HUES64 (cell line): ENCODE measurements around the gene SEPTIN5.

Experiments
- H3K27ac ChIP-seq: 2 replicates; pipeline ENCODE4 v1.7.0; 2013; ENCODE audit warnings: low read depth, low read length, inconsistent platforms
- H3K27me3 ChIP-seq: 2 replicates; pipeline ENCODE4 v1.6.1; 2013; ENCODE audit warnings: mild to moderate bottlenecking, low read length; ENCODE audit not compliant: insufficient read depth
- H3K36me3 ChIP-seq: 2 replicates; pipeline ENCODE4 v1.6.1; 2013; ENCODE audit warnings: mild to moderate bottlenecking, low read length; ENCODE audit not compliant: insufficient read depth
- H3K4me1 ChIP-seq: 2 replicates; pipeline ENCODE4 v1.6.1; 2013; ENCODE audit warnings: mild to moderate bottlenecking, low read length, moderate library complexity; ENCODE audit not compliant: insufficient read depth
- H3K4me3 ChIP-seq: 2 replicates; pipeline ENCODE4 v1.5.1; 2013; ENCODE audit warnings: mild to moderate bottlenecking, low read length, moderate library complexity
- H3K9ac ChIP-seq: 2 replicates; pipeline ENCODE4 v1.6.1; 2013; ENCODE audit warnings: mild to moderate bottlenecking, low read depth, low read length
- H3K9me3 ChIP-seq: 2 replicates; pipeline ENCODE4 v1.6.1; 2013; ENCODE audit warnings: low read depth, low read length; ENCODE audit not compliant: insufficient read depth
- WGBS: fragments of 150-250, 120-280 bp; methylation state at CpG from one replicate; pipeline ENCODE4 v1.1.7; 2013; ENCODE audit warnings: missing lambda C conversion rate; 5-methylcytosine and 5-hydroxymethylcytosine counted together

The SEPTIN5 gene

DNA sequence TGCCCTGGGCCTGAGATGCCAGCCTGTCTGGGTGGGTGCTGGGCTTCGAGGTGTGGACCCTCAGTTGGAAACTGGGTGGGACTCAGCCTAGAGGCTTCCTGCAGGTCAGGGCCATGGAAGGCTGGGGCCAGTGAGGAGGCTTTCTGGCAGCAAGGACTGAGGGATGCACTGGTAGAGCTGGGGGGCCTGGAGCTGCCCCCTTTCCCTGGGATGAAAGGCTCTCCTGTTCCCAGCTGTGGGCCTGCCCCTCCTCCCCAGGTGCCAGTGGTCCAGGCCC, 2.5 kb downstream of the SEPTIN5 start:
- H3K27ac ChIP-seq, result no peak overlapping the region
- 94% methylated on average over 1 of the region's 1 CpG for WGBS
- peaks cover 95% of the 10 kb centered on the region for H3K27me3 ChIP-seq
- no peak overlapping the region for H3K9ac ChIP-seq
- H3K4me3 ChIP-seq, result no peak overlapping the region
- no peaks in the 10 kb centered on the region for H3K36me3 ChIP-seq
- no peaks in the 10 kb centered on the region for H3K9me3 ChIP-seq
- no peaks in the 10 kb centered on the region; the same call in 1 of the 2 replicates for H3K4me1 ChIP-seq

DNA sequence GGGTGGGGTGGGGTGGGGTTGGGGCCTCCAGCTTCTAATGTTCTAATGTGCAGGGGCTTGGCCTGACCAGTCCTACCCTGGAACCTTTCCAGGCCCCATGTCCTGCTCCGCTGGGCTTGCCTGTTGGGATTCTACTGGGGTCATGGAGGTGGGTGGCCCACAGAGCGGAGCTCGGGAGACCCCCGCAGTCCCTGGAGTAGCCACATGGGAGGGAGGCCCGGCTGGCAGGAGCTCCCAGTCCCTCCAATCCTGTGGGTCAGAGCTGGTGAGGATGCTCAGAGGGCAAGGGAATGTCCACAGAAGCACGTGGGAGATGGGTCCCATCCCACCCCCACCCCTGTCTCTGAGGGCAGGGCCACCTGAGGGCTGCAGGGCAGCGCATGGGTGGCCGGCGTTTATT, 2.9 kb downstream of the SEPTIN5 start:
- 83% methylated on average over 9 of the region's 9 CpGs for WGBS
- no peak overlapping the region for H3K4me3 ChIP-seq
- H3K27ac ChIP-seq, result no peak overlapping the region
- H3K27me3 ChIP-seq, result peaks cover 95% of the 10 kb centered on the region
- H3K4me1 ChIP-seq, result no peaks in the 10 kb centered on the region; the same call in 1 of the 2 replicates
- H3K9ac ChIP-seq, result no peak overlapping the region
- no peaks in the 10 kb centered on the region for H3K36me3 ChIP-seq
- no peaks in the 10 kb centered on the region for H3K9me3 ChIP-seq

GRCh38 chr22:19717691-19718455, 3.6 kb downstream of the SEPTIN5 start:
- H3K36me3 ChIP-seq, result no peaks in the 10 kb centered on the region
- no peaks in the 10 kb centered on the region for H3K9me3 ChIP-seq
- 18% methylated on average over 96 of the region's 96 CpGs for WGBS
- peak overlapping the region; percentile 44; the same call in 1 of the 2 replicates for H3K9ac ChIP-seq
- H3K27ac ChIP-seq, result no peak overlapping the region
- peaks cover 96% of the 10 kb centered on the region for H3K27me3 ChIP-seq
- H3K4me1 ChIP-seq, result peaks cover 6% of the 10 kb centered on the region
- H3K4me3 ChIP-seq, result peak overlapping the region; percentile 53

GRCh38 chr22:19718456-19719049, 4.2 kb downstream of the SEPTIN5 start:
- Histone ChIP-seq H3K27ac (no peak overlapping the region), H3K9me3 (no peaks in the 10 kb centered on the region), H3K27me3 (peaks cover 96% of the 10 kb centered on the region), H3K9ac (peak overlapping the region; percentile 44; the same call in 1 of the 2 replicates), H3K36me3 (no peaks in the 10 kb centered on the region), H3K4me3 (peak overlapping the region; percentile 53), H3K4me1 (peaks cover 10% of the 10 kb centered on the region)
- 1% methylated on average over 70 of the region's 70 CpGs for WGBS

- no peaks in the 10 kb centered on the region for H3K9me3 ChIP-seq
- no peak overlapping the region for H3K9ac ChIP-seq
- no peaks in the 10 kb centered on the region for H3K36me3 ChIP-seq
- WGBS, result 19% methylated on average over 31 of the region's 31 CpGs
- peaks cover 10% of the 10 kb centered on the region for H3K4me1 ChIP-seq
- H3K27ac ChIP-seq, result no peak overlapping the region
- H3K4me3 ChIP-seq, result peak overlapping the region; percentile 53
- peaks cover 96% of the 10 kb centered on the region for H3K27me3 ChIP-seq
Measured at GRCh38 chr22:19719050-19719482, 4.8 kb downstream of the SEPTIN5 start.

GRCh38 chr22:19719488-19720021, 5.3 kb downstream of the SEPTIN5 start:
- no peak overlapping the region for H3K27ac ChIP-seq

GRCh38 chr22:19720150-19720827, 6.0 kb downstream of the SEPTIN5 start:
- Histone ChIP-seq H3K36me3 (no peaks in the 10 kb centered on the region), H3K27me3 (peaks cover 98% of the 10 kb centered on the region), H3K4me3 (no peak overlapping the region), H3K9ac (no peak overlapping the region), H3K4me1 (peaks cover 10% of the 10 kb centered on the region), H3K27ac (no peak overlapping the region), H3K9me3 (no peaks in the 10 kb centered on the region)
- WGBS, result 86% methylated on average over 26 of the region's 26 CpGs

More at GRCh38 chr22:19719488-19720021, 5.3 kb downstream of the SEPTIN5 start:
- Histone ChIP-seq H3K9me3 (no peaks in the 10 kb centered on the region), H3K4me1 (peaks cover 10% of the 10 kb centered on the region), H3K9ac (no peak overlapping the region), H3K4me3 (no peak overlapping the region), H3K36me3 (no peaks in the 10 kb centered on the region), H3K27me3 (peaks cover 98% of the 10 kb centered on the region)
- WGBS, result 80% methylated on average over 12 of the region's 12 CpGs

DNA sequence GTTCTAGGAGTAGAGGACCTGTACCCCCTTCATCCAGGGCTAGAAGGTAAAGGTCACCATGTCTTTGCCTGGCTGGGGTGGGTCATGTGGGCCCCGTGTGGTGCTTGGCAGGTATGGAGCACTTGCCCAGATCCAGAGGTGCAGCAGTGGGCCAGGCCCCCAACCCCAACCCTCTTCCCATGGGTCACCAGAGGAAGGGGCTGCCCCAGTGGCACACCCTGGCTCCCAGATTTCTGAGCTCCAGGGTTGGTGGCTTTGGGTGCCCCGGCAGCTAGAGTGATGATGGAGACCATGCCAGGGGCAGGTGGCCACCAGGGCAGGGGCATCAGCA, 6.7 kb downstream of the SEPTIN5 start:
- Histone ChIP-seq H3K4me3 (no peak overlapping the region), H3K4me1 (peaks cover 10% of the 10 kb centered on the region), H3K36me3 (no peaks in the 10 kb centered on the region), H3K27me3 (peaks cover 98% of the 10 kb centered on the region), H3K9ac (no peak overlapping the region), H3K9me3 (no peaks in the 10 kb centered on the region), H3K27ac (no peak overlapping the region)
- WGBS, result 97% methylated on average over 2 of the region's 2 CpGs

DNA sequence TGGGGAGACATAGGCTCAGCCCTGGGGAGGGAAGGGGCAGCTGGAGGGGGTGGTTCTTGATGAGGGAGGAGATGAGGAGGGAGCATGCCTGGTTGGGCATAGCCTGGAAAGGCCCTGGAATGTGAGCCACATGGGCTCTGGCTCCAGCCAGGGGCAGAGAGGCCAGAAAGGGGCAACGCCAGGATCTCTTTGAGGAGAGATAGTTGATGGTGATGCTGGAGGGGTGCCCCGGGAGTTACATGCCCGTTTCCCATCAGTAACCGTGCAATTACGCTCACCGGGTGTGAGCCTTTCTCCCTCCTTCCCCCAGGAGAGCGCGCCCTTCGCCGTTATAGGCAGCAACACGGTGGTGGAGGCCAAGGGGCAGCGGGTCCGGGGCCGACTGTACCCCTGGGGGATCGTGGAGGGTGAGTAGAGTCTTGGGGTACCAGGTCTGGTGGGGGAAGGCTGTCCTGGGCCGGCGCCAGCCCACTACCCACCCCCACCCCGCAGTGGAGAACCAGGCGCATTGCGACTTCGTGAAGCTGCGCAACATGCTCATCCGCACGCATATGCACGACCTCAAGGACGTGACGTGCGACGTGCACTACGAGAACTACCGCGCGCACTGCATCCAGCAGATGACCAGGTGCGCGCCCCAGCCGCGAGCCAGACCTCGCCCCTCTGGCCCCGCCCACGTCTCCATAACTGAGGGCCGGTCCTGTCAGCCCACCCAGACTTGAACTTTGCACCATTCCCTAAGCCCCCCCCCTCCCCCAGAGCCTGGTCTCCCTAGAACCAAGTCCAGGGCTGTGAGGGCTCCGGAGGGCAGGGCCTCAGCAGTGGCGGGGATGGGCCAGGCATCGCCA, 7.3 kb downstream of the SEPTIN5 start:
- WGBS, result 8% methylated on average over 38 of the region's 44 CpGs
- Histone ChIP-seq H3K27ac (no peak overlapping the region), H3K9me3 (no peaks in the 10 kb centered on the region), H3K4me1 (peaks cover 10% of the 10 kb centered on the region), H3K36me3 (no peaks in the 10 kb centered on the region), H3K27me3 (peaks cover 98% of the 10 kb centered on the region), H3K9ac (no peak overlapping the region), H3K4me3 (peak overlapping the region; percentile 31)

GRCh38 chr22:19722178-19722981, 8.1 kb downstream of the SEPTIN5 start:
- no peak overlapping the region for H3K9ac ChIP-seq
- no peaks in the 10 kb centered on the region for H3K36me3 ChIP-seq
- 2% methylated on average over 60 of the region's 60 CpGs for WGBS
- peaks cover 100% of the 10 kb centered on the region for H3K27me3 ChIP-seq
- peaks cover 10% of the 10 kb centered on the region for H3K4me1 ChIP-seq
- peak overlapping the region; percentile 43 for H3K4me3 ChIP-seq
- H3K9me3 ChIP-seq, result no peaks in the 10 kb centered on the region
- no peak overlapping the region for H3K27ac ChIP-seq
